Esophagus squamous epithelium (tissue), 5 donors: ENCODE data around the gene ITGA2B. TPM values are rescaled to one million over a fixed set of nuclear protein-coding genes. Genes with fewer than 3 reads are reported as not detected.

Experiments
- DNase-seq: peaks from one replicate; lab custom pipeline; 2025; lab: John Stamatoyannopoulos, UW
- H3K27ac ChIP-seq, 4 donors: fragments of 200-600 bp; sonication (generic); one replicate each; pipeline ENCODE4 v1.5.1; 2016 to 2019; ENCODE audit warnings: mild to moderate bottlenecking in 1 of 4
- H3K27me3 ChIP-seq, 4 donors: fragments of 200-600 bp; sonication (generic); 1 replicate in 3 of 4; 2 replicates in 1 of 4; pipeline versions ENCODE4 v1.5.1 to v1.6.0; 2017 to 2021; ENCODE audit warnings: antibody characterized with exemption in 1 of 4
- H3K36me3 ChIP-seq, 3 donors: fragments of 200-600 bp; sonication (generic); one replicate each; pipeline ENCODE4 v1.5.1; 2016 to 2019
- H3K4me1 ChIP-seq, 3 donors: fragments of 200-600 bp; sonication (generic); one replicate each; pipeline ENCODE4 v1.5.1; 2017 to 2019
- H3K4me3 ChIP-seq, 4 donors: fragments of 200-600 bp; sonication (generic); 1 replicate in 3 of 4; 2 replicates in 1 of 4; pipeline ENCODE4 v1.5.1; 2016 to 2019; ENCODE audit warnings: mild to moderate bottlenecking in 2 of 4, moderate library complexity in 1 of 4
- H3K9me3 ChIP-seq, 3 donors: fragments of 200-600 bp; sonication (generic); one replicate each; pipeline ENCODE4 v1.5.1; 2016 to 2019
- POLR2A ChIP-seq, 4 donors: fragments of 450-650 bp; IDR thresholded peaks; one replicate each; pipeline ENCODE4 v1.6.1; 2017; ENCODE audit warnings: antibody characterized with exemption in 4 of 4, mild to moderate bottlenecking in 4 of 4, moderate library complexity in 3 of 4
- WGBS, 2 donors: methylation state at CpG; one replicate each; pipeline ENCODE4 v1.1.5; 2018; 5-methylcytosine and 5-hydroxymethylcytosine counted together
- intact Hi-C: fragments of 100-400 bp; cut with DNase I; formaldehyde crosslinking; loops from one replicate; pipeline ENCODE4 v1.15.0; 2022
- total RNA-seq, 4 donors: library from RNA; depleted of rRNA; stranded (reverse); fragments of >200 nt; gene quantifications; one replicate each; pipeline ENCODE4 v1.1.0, GENCODE V29; 2016
- TF ChIP-seq, protein P1 (sequence below), 6 experiments: fragments of 450-650 bp in 4 of 6; fragments of 200-600 bp in 2 of 6; sonication (generic) in 2 of 6; IDR thresholded peaks; one replicate each; pipeline ENCODE4 v1.5.1; 2016 to 2019; ENCODE audit warnings: antibody characterized with exemption in 6 of 6, mild to moderate bottlenecking in 4 of 6, moderate library complexity in 4 of 6
- donor health status: DM: yes; HTN: yes; CAD: no.

Gene ITGA2B
- total RNA-seq, 4 donors from 2014 or later = 0.26 to 0.76 (median 0.70) TPM; not detected in 1

DNA sequence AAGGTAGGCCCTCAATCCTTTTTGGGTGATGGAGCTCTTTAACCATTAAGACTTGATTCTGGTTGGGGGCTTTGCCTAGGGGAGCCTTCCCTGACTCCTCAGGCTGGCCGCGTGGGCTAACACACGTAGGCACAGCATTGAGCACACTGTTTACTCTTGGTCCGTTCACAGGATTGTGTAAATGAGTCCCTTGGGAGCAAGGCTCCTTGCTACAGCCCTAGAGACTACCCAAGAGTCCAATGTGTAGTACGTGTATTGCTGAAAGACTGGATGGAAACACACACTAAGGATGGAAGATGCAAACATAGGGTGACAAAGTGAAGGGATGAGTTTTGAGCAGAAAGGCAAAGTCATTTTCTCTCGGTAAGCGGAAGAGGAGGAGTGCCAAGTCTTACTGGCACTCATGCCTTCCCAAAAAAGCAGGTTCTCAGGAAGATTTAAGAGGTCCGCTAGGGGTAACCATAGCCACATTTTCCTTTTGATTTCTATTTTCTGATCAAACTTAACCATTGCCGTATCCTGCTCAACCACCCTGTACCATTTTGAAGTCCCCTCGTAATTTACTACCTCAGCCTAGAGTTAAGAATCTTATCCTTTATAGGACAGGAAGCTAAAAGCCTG is 911 bp upstream of the ITGA2B start:
- H3K4me1 ChIP-seq = peaks cover 6 to 9% (median 7%) of the 10 kb centered on the region in 3 donors
- peaks cover 0 to 9% (median 0%) of the 10 kb centered on the region in 4 donors for H3K27me3 ChIP-seq
- H3K9me3 ChIP-seq = no peaks in the 10 kb centered on the region
- DNase-seq = no peak
- intact Hi-C loops = loop anchor here (10.0 kb wide), 1 partner anchor 144 kb away; no protein-coding TSS in a partner anchor
- TF ChIP-seq POLR2A (IDR thresholded peaks at IDR 0.05) = no peak
- TF ChIP-seq, protein P1, sequence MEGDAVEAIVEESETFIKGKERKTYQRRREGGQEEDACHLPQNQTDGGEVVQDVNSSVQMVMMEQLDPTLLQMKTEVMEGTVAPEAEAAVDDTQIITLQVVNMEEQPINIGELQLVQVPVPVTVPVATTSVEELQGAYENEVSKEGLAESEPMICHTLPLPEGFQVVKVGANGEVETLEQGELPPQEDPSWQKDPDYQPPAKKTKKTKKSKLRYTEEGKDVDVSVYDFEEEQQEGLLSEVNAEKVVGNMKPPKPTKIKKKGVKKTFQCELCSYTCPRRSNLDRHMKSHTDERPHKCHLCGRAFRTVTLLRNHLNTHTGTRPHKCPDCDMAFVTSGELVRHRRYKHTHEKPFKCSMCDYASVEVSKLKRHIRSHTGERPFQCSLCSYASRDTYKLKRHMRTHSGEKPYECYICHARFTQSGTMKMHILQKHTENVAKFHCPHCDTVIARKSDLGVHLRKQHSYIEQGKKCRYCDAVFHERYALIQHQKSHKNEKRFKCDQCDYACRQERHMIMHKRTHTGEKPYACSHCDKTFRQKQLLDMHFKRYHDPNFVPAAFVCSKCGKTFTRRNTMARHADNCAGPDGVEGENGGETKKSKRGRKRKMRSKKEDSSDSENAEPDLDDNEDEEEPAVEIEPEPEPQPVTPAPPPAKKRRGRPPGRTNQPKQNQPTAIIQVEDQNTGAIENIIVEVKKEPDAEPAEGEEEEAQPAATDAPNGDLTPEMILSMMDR (IDR thresholded peaks at IDR 0.05) = no peak
- 72 to 78% methylated on average over 9 to 10 of the region's 10 CpGs for WGBS, 2 donors
- no peak overlapping the region for H3K4me3 ChIP-seq
- H3K27ac ChIP-seq = no peak overlapping the region
- peaks cover 0 to 2% (median 0%) of the 10 kb centered on the region in 3 donors for H3K36me3 ChIP-seq

DNA sequence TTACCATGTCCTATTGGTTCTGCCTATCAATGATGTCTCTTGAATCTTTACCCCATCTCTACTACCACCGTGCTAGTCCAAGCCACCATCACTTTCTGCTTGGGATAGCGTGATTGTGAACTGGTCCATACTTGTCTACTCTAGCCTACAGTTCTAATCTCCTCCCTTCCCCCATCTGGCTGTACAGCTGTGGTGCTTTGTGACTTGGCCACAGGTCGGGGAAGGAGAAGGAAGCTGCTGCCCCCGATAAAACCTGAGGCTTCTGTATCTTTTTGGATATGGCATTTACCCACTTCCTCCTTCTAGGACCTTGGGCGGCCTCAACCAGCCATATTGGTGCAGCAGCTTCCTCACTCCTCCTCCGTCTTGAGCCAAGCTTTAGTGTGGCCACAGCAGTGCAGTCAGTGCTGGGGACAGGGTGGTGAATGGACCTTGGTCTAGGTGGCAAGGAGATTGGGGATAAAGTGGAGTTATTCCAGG is 314 bp upstream of the ITGA2B start:
- WGBS, 2 donors = 76 to 78% methylated on average over 4 to 5 of the region's 6 CpGs
- Histone ChIP-seq H3K4me3 (no peak overlapping the region), H3K36me3 (no peaks in the 10 kb centered on the region), H3K27me3 (peaks cover 0 to 13% (median 0%) of the 10 kb centered on the region in 4 donors), H3K4me1 (peaks cover 7 to 15% (median 10%) of the 10 kb centered on the region in 3 donors), H3K9me3 (no peaks in the 10 kb centered on the region), H3K27ac (no peak overlapping the region)
- no peak for DNase-seq
- intact Hi-C loops = loop anchor here (10.0 kb wide), 1 partner anchor 145 kb away; no protein-coding TSS in a partner anchor
- no peak for TF ChIP-seq POLR2A (IDR thresholded peaks at IDR 0.05)
- TF ChIP-seq, protein P1 (IDR thresholded peaks at IDR 0.05) = no peak

DNA sequence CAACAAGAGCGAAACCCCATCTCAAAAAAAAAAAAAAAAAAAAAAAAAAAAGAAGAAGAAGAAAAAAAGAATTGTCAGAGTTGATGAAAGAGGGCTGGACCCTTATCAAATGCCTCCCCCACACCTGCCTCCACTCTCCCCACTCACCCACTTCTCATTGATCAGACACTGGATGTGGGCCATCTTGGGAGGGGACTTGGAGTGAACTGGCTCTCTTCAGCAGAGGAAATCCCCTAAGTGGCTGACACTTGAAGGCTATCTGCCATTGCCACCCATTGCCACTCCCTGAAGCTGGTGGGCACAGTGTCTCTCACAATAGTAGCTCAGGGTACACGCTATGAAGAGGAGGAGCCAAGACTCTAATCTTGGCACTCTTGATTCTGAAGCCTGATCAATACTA is 1.6 kb downstream of the ITGA2B start:
- Histone ChIP-seq H3K4me1 (peaks cover 7 to 20% (median 15%) of the 10 kb centered on the region in 3 donors), H3K27ac (no peak overlapping the region), H3K27me3 (peaks cover 0 to 23% (median 0%) of the 10 kb centered on the region in 4 donors), H3K9me3 (no peaks in the 10 kb centered on the region), H3K36me3 (no peaks in the 10 kb centered on the region), H3K4me3 (no peak overlapping the region)
- intact Hi-C loops = no loop called here
- WGBS, 2 donors = 67 to 91% methylated on average over 1 of the region's 2 CpGs
- DNase-seq = no peak
- TF ChIP-seq, protein P1 (IDR thresholded peaks at IDR 0.05) = no peak
- no peak for TF ChIP-seq POLR2A (IDR thresholded peaks at IDR 0.05)

DNA sequence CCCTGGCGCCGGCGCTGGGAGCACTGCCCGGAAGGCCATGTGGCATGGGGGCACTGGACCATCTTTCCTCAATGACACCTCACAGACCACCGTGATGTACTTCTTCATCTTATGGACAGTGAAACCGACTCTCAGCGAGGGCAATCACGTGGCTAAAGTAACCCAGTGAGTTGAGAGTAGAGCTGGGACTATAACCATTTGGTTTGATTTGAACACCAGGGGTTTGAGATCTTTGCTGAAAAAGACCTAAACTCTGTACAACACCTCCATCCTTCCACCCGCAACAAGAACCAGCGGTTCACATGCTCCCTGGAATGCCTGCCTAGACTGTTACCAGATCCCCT is 3.3 kb downstream of the ITGA2B start:
- Histone ChIP-seq H3K4me1 (peaks cover 7 to 20% (median 15%) of the 10 kb centered on the region in 3 donors), H3K36me3 (no peaks in the 10 kb centered on the region), H3K27me3 (peaks cover 0 to 23% (median 0%) of the 10 kb centered on the region in 4 donors), H3K27ac (no peak overlapping the region), H3K9me3 (no peaks in the 10 kb centered on the region), H3K4me3 (peak overlapping the region in 3 of 4 donors; percentile 56 to 66 (median 65))
- intact Hi-C loops = no loop called here
- no peak for DNase-seq
- no peak for TF ChIP-seq POLR2A (IDR thresholded peaks at IDR 0.05)
- TF ChIP-seq, protein P1 (IDR thresholded peaks at IDR 0.05) = no peak
- 39 to 42% methylated on average over 10 of the region's 10 CpGs for WGBS, 2 donors
